ENCODE data around the gene ACIN1.

The ACIN1 gene

GRCh38 chr14:23093526-23093925, 1.4 kb downstream of the ACIN1 start:
- H3K4me3 ChIP-seq (ENCODE audit: low read depth, low read length) = peak overlapping the region; percentile 83
- H2AFZ ChIP-seq (ENCODE audit: low read length, unreplicated experiment) = no peak overlapping the region
- H3K27ac ChIP-seq (ENCODE audit: low read depth, low read length) = no peak overlapping the region; the same call in 1 of the 2 replicates
- peaks cover 33% of the 10 kb centered on the region for H3K4me1 ChIP-seq (ENCODE audit: control insufficient read depth, insufficient read depth, low read length, unreplicated experiment)
- peaks cover 41% of the 10 kb centered on the region for H3K36me3 ChIP-seq (ENCODE audit: insufficient read depth, low read length)
- H3K27me3 ChIP-seq (ENCODE audit: insufficient read depth, low read length) = no peaks in the 10 kb centered on the region
- H3K79me2 ChIP-seq (ENCODE audit: control insufficient read depth, insufficient read depth, low read length, unreplicated experiment) = peaks cover 73% of the 10 kb centered on the region

- H3K36me3 ChIP-seq (ENCODE audit: insufficient read depth, low read length) = peaks cover 41% of the 10 kb centered on the region
- H2AFZ ChIP-seq (ENCODE audit: low read length, unreplicated experiment) = no peak overlapping the region
- H3K27me3 ChIP-seq (ENCODE audit: insufficient read depth, low read length) = no peaks in the 10 kb centered on the region
- peaks cover 70% of the 10 kb centered on the region for H3K79me2 ChIP-seq (ENCODE audit: control insufficient read depth, insufficient read depth, low read length, unreplicated experiment)
- peaks cover 33% of the 10 kb centered on the region for H3K4me1 ChIP-seq (ENCODE audit: control insufficient read depth, insufficient read depth, low read length, unreplicated experiment)
- H3K27ac ChIP-seq (ENCODE audit: low read depth, low read length) = no peak overlapping the region
- peak overlapping the region; percentile 83 for H3K4me3 ChIP-seq (ENCODE audit: low read depth, low read length)
Measured at GRCh38 chr14:23093104-23093503, 1.8 kb downstream of the ACIN1 start.

- Histone ChIP-seq H2AFZ (ENCODE audit: low read length, unreplicated experiment) (no peak overlapping the region), H3K4me1 (ENCODE audit: control insufficient read depth, insufficient read depth, low read length, unreplicated experiment) (peaks cover 22% of the 10 kb centered on the region), H3K27me3 (ENCODE audit: insufficient read depth, low read length) (no peaks in the 10 kb centered on the region), H3K79me2 (ENCODE audit: control insufficient read depth, insufficient read depth, low read length, unreplicated experiment) (peaks cover 67% of the 10 kb centered on the region), H3K36me3 (ENCODE audit: insufficient read depth, low read length) (peaks cover 37% of the 10 kb centered on the region), H3K27ac (ENCODE audit: low read depth, low read length) (no peak overlapping the region), H3K4me3 (ENCODE audit: low read depth, low read length) (no peak overlapping the region)
Measured at GRCh38 chr14:23091294-23092225, 3.4 kb downstream of the ACIN1 start.

GRCh38 chr14:23090254-23090636, 4.7 kb downstream of the ACIN1 start:
- H3K4me1 ChIP-seq (ENCODE audit: control insufficient read depth, insufficient read depth, low read length, unreplicated experiment) = peaks cover 31% of the 10 kb centered on the region
- no peaks in the 10 kb centered on the region for H3K27me3 ChIP-seq (ENCODE audit: insufficient read depth, low read length)
- H3K36me3 ChIP-seq (ENCODE audit: insufficient read depth, low read length) = peaks cover 39% of the 10 kb centered on the region
- no peak overlapping the region for H3K27ac ChIP-seq (ENCODE audit: low read depth, low read length)
- no peak overlapping the region for H2AFZ ChIP-seq (ENCODE audit: low read length, unreplicated experiment)
- H3K79me2 ChIP-seq (ENCODE audit: control insufficient read depth, insufficient read depth, low read length, unreplicated experiment) = peaks cover 66% of the 10 kb centered on the region
- no peak overlapping the region for H3K4me3 ChIP-seq (ENCODE audit: low read depth, low read length)

DNA sequence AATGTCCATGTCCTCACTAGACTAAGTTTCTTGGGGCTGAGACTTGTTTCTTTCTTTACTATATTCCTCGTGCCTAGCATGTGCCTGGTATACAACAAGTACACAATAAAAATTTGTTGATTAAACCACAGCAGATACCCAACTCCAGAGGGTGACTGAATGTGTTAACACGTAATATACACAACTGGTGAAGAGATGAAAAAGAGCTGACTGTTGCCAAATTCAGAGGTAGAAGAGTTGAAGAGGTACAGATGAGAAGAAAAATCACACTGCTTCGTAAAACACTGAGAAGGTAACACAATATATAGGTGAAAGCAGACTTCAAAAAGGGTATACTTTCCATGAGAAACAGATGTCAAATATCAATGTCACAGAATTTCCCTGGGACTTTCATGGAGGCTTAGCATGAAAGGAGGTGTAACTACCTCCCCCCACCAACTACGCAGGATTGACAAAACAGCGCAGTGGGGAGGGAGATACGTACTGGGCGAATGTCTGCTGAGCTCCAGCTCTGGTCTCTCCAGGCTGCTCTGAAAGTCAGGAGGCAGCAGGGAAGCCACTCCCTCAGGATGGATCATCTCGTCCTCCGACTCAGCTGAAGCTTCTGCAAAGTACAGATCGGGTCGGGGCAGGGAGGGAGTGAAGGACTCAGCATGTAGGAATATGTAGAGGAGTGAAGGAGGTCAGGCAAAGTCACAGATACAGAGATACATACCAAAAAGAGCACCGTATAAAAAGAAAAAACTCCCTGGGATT, 5.3 kb downstream of the ACIN1 start:
- H3K27me3 ChIP-seq (ENCODE audit: insufficient read depth, low read length) = no peaks in the 10 kb centered on the region
- H3K36me3 ChIP-seq (ENCODE audit: insufficient read depth, low read length) = peaks cover 41% of the 10 kb centered on the region
- H3K4me1 ChIP-seq (ENCODE audit: control insufficient read depth, insufficient read depth, low read length, unreplicated experiment) = peaks cover 31% of the 10 kb centered on the region
- H3K4me3 ChIP-seq (ENCODE audit: low read depth, low read length) = no peak overlapping the region
- H3K79me2 ChIP-seq (ENCODE audit: control insufficient read depth, insufficient read depth, low read length, unreplicated experiment) = peaks cover 66% of the 10 kb centered on the region
- H3K27ac ChIP-seq (ENCODE audit: low read depth, low read length) = no peak overlapping the region
- no peak overlapping the region for H2AFZ ChIP-seq (ENCODE audit: low read length, unreplicated experiment)

GRCh38 chr14:23086565-23086964, 8.4 kb downstream of the ACIN1 start:
- Histone ChIP-seq H3K27me3 (ENCODE audit: insufficient read depth, low read length) (no peaks in the 10 kb centered on the region), H3K36me3 (ENCODE audit: insufficient read depth, low read length) (peaks cover 39% of the 10 kb centered on the region), H2AFZ (ENCODE audit: low read length, unreplicated experiment) (no peak overlapping the region), H3K4me3 (ENCODE audit: low read depth, low read length) (no peak overlapping the region), H3K79me2 (ENCODE audit: control insufficient read depth, insufficient read depth, low read length, unreplicated experiment) (peaks cover 39% of the 10 kb centered on the region), H3K27ac (ENCODE audit: low read depth, low read length) (no peak overlapping the region), H3K4me1 (ENCODE audit: control insufficient read depth, insufficient read depth, low read length, unreplicated experiment) (peaks cover 13% of the 10 kb centered on the region)

- H2AFZ ChIP-seq (ENCODE audit: low read length, unreplicated experiment) = no peak overlapping the region
- H3K36me3 ChIP-seq (ENCODE audit: insufficient read depth, low read length) = peaks cover 43% of the 10 kb centered on the region
- no peak overlapping the region for H3K4me3 ChIP-seq (ENCODE audit: low read depth, low read length)
- H3K27me3 ChIP-seq (ENCODE audit: insufficient read depth, low read length) = no peaks in the 10 kb centered on the region
- H3K4me1 ChIP-seq (ENCODE audit: control insufficient read depth, insufficient read depth, low read length, unreplicated experiment) = peaks cover 23% of the 10 kb centered on the region
- peaks cover 34% of the 10 kb centered on the region for H3K79me2 ChIP-seq (ENCODE audit: control insufficient read depth, insufficient read depth, low read length, unreplicated experiment)
- H3K27ac ChIP-seq (ENCODE audit: low read depth, low read length) = peak overlapping the region; percentile 20; the same call in 1 of the 2 replicates
Measured at GRCh38 chr14:23085458-23085857, 9.5 kb downstream of the ACIN1 start.

GRCh38 chr14:23080474-23080873, 14.5 kb downstream of the ACIN1 start:
- Histone ChIP-seq H3K4me1 (ENCODE audit: control insufficient read depth, insufficient read depth, low read length, unreplicated experiment) (peaks cover 52% of the 10 kb centered on the region), H2AFZ (ENCODE audit: low read length, unreplicated experiment) (no peak overlapping the region), H3K4me3 (ENCODE audit: low read depth, low read length) (no peak overlapping the region), H3K79me2 (ENCODE audit: control insufficient read depth, insufficient read depth, low read length, unreplicated experiment) (peaks cover 16% of the 10 kb centered on the region), H3K27ac (ENCODE audit: low read depth, low read length) (peak overlapping the region; percentile 93), H3K27me3 (ENCODE audit: insufficient read depth, low read length) (no peaks in the 10 kb centered on the region), H3K36me3 (ENCODE audit: insufficient read depth, low read length) (peaks cover 39% of the 10 kb centered on the region)

DNA sequence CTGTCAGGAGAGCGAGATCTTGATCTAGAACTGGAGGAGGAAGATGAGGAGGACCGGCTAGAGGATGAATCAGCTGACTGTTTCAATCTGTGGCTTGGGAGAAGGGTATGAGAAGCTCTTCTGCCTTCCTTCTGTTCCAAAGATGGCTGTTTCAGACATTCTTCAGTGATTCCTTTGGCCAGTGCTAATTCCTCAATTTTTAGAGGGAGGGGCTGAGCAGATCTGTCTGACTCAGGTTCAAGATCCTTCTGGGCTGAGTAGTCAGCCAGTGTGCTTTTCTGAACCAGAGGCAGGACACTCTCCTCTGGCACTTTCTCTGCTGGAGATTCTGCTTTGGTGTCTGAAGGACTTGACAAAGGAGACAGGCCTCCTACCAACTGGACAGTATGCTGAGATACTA, 15.2 kb downstream of the ACIN1 start:
- Histone ChIP-seq H3K27me3 (ENCODE audit: insufficient read depth, low read length) (no peaks in the 10 kb centered on the region), H3K4me3 (ENCODE audit: low read depth, low read length) (peak overlapping the region; percentile 48; the same call in 1 of the 2 replicates), H3K79me2 (ENCODE audit: control insufficient read depth, insufficient read depth, low read length, unreplicated experiment) (peaks cover 18% of the 10 kb centered on the region), H3K36me3 (ENCODE audit: insufficient read depth, low read length) (peaks cover 41% of the 10 kb centered on the region), H3K4me1 (ENCODE audit: control insufficient read depth, insufficient read depth, low read length, unreplicated experiment) (peaks cover 50% of the 10 kb centered on the region), H2AFZ (ENCODE audit: low read length, unreplicated experiment) (no peak overlapping the region), H3K27ac (ENCODE audit: low read depth, low read length) (peak overlapping the region; percentile 93)

- H3K4me3 ChIP-seq (ENCODE audit: low read depth, low read length) = peak overlapping the region; percentile 48
- H3K79me2 ChIP-seq (ENCODE audit: control insufficient read depth, insufficient read depth, low read length, unreplicated experiment) = peaks cover 22% of the 10 kb centered on the region
- H2AFZ ChIP-seq (ENCODE audit: low read length, unreplicated experiment) = no peak overlapping the region
- no peaks in the 10 kb centered on the region for H3K27me3 ChIP-seq (ENCODE audit: insufficient read depth, low read length)
- H3K27ac ChIP-seq (ENCODE audit: low read depth, low read length) = peak overlapping the region; percentile 93
- peaks cover 38% of the 10 kb centered on the region for H3K36me3 ChIP-seq (ENCODE audit: insufficient read depth, low read length)
- peaks cover 50% of the 10 kb centered on the region for H3K4me1 ChIP-seq (ENCODE audit: control insufficient read depth, insufficient read depth, low read length, unreplicated experiment)
Measured at GRCh38 chr14:23078692-23079116, 16.2 kb downstream of the ACIN1 start.

All from ACC112 (cell line).